GM19035 (cell line): ENCODE results near the gene DIAPH1.

Experiments
- ATAC-seq: cut with Tn5 transposase; IDR thresholded peaks from one replicate; pipeline ENCODE4 v1.9.1; 2021; ENCODE audit not compliant: unreplicated experiment

The DIAPH1 gene

GRCh38 chr5:141565826-141566570 is 52.8 kb downstream of the DIAPH1 start:
- ATAC-seq, result no peak

GRCh38 chr5:141564216-141564692 is 54.5 kb downstream of the DIAPH1 start:
- ATAC-seq, result peak; percentile 98

DNA sequence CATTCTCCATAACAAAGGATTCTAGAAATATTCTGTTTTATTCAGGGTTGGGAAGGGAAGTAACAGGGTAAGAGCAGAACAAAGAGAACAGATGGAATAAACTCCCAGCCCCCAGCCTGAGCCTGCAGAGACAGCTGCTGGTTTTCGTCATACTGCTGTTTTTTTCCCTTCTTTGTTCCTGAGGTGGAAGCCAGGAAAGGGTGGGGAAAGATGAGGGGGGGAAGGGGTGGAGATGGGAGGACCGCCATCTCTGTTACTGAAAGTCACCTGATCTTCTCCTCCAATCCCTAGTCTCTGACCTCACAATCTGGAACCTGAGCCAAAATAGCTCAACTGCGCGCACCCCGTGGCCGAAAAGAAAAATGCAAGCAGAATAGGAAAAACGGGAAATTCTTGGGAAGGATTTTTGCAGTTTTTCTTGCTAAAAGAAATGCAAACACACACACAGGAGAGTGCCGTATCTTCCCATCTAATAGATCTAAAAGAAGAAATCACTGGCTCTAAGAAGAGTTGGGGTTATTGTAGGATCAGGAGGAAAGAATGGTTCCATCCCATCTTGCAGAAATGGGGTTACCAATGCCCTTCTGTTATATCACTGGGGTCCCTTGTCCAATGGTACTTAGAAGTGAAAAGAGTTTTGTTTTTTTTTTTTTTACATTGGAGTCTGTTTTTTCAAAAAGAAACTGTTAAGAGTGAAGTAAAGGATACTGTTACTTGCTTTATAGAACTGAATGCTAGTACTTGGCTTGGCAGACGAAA is 57.9 kb downstream of the DIAPH1 start:
- no peak for ATAC-seq

GRCh38 chr5:141560151-141560550 is 58.6 kb downstream of the DIAPH1 start:
- ATAC-seq, result no peak

DNA sequence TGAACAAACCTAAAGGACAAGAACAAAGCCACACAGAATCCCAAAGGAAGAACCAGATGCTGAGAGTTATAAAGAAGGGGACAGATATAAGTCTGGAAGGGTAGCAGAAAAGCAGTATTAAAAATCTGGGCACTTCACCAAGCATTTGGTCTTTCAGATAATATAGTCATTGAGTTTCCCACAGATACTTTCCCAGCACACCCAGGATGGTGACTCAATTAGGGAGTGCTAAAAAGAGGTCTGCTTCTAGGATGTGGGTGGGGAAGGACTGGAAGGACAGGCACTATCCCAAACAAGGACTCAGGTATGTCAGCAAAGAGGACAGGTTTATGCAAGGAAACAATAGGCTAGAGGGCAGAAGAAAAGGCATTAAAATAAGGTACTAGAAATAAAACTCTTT is 59.3 kb downstream of the DIAPH1 start:
- no peak for ATAC-seq

GRCh38 chr5:141558150-141558549 is 60.6 kb downstream of the DIAPH1 start:
- ATAC-seq, result no peak

- ATAC-seq, result no peak
Measured at GRCh38 chr5:141557681-141558136, 61.1 kb downstream of the DIAPH1 start.

GRCh38 chr5:141547921-141548320 is 70.9 kb downstream of the DIAPH1 start:
- no peak for ATAC-seq

DNA sequence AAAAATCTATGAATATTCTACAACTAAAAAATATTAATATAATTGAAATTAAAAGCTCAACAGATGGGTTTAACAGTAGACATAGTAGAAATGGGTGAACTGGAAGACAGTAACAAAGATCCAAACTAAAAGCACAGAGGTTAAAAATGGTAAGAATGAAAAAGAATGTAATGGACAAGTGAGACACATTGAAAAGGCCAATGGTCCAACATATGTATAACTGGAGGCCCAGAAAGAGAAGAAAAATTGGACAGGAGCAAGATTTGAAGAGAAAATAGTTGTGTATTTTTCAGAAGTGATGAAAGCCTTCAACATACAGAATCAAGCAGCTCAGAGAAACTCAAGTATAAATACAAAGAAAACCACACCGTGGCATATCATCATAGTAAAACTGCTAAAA is 71.3 kb downstream of the DIAPH1 start:
- no peak for ATAC-seq

DNA sequence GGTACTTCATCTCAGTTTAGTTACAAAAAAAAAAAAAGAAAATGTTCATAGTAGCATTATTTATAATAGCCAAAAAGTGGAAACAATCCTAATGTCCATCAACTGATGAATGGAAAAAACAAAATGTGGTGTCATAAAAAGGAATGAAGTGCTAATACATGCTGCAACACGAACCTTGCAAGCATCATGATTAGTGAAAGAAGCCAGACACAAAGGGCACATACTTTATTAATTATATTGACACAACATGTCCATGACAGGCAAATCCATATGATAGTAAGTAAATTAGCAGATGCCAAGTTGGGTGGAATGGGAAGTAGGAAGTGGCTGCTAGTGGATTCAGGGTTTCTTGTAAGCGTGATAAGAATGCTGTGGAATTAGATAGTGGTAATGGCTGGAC is 75.7 kb downstream of the DIAPH1 start:
- no peak for ATAC-seq

DNA sequence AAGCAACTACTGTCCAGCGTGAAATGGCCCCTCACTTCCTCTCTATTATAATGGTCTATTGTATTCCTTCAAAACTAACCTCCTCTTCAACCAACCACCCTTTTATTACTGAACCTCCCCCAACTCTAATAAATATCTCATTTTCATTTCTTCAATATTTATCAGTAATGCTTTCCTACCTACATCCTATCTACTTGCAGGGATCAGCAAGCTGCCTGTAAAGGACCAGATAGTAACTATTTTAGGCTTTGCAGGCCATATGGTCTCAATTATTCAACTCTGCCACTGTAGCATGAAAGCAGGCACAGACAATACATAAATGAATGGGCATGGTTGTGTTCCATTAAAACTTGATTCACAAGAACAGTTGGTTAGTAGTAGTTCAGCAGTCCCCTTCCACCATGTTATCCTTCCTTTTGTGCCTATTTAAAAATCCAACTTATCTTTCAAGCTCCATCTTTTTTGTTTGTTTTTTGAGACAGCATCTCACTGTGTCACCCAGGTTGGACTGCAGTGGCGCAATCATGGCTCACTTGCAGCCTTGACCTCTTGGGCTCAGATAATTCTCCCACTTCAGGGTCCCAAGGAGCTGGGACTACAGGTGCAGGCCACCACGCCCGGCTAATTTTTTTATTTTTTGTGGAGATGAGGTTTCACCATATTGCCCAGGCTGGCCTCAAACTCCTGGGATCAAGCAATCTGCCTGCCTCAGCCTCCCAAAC is 84.1 kb downstream of the DIAPH1 start:
- ATAC-seq, result no peak

DNA sequence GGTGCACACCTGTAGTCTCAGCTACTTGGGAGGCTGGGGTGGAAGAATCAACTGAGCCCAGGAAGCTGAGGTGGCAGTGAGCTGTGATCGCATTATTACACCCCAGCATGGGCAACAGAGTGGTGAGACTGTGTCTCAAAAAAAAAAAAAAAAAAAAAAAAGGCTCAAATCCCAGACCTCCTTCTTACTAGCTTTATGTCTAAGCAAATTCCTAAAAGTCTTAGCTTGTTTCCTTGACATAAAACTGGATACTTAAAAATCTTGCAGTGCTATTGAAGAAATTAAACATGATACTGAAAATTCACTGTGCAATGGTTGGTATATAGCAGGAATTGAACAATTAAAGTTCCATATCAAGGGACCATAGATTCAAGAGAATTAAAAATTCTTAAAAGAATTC is 84.9 kb downstream of the DIAPH1 start:
- ATAC-seq, result no peak

DNA sequence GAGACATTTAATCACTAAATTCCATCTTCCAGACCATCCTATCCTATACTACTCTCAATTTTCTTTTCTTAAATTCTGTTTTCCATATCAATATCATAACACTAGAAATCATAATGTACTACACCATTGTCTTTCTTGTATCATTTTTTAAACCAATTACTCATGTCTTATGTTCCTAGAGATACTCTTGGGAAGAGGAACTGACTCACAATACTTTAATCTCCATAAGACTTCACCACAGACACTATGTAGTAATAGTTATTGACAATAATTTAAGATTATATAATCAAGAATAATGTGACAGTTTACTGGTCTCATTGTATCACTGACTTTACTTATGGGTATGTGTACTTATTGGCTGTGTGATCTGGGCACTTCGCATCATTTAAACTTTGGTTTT is 86.1 kb downstream of the DIAPH1 start:
- no peak for ATAC-seq

GRCh38 chr5:141529873-141530272 is 88.9 kb downstream of the DIAPH1 start:
- no peak for ATAC-seq

DNA sequence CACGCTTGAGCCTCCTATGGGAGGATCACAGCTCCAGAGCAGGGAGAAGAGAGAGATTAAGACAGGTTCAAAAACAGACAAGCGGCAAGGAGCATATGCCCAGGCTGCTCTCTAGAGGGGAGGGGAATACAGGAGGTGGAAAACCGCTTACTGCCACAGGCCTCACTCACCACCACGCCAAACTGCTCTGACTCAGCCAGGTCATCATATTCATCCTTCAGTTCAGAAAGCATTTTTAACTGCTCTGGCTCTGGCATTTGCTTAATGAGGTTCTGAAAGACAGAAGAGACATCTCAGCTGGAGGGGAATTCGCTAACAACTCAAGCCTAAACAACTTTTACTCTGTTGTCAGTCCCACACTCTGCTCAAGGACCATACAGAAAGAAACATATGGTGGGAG is 89.8 kb downstream of the DIAPH1 start:
- no peak for ATAC-seq

DNA sequence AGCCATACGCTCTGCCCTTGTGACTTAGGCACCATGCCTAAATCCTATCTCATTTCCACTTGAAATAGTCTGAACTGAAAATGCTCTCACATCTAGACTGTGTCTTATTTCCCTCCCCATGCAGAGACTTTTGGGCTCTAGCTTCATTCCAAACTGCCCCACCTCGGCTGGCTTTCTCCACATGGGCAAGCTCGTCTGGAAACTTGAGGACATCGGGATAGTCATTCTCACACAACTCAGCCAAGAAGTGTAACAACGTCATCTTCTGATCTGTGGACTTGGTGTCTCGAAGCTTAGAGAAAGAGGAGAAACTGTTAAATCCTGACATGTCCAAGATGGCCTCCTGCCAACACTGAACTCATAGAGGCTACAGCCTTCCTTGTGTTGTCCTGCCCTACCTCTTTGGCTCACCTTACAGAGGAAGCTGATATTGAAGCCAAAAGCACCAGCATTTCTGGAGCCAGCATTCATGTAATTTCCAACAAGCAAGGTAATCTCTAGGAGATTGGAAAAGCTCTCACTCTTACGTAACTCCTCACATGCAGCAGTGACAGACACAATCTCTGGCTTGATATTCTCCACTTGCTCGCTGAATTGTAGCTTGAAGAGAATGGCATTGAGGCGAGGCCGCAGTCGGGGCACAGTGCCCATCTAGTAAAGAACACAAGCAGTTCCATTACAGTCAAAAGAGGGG is 90.4 kb downstream of the DIAPH1 start:
- ATAC-seq, result no peak

- no peak for ATAC-seq
Measured at GRCh38 chr5:141527426-141527825, 91.4 kb downstream of the DIAPH1 start.

DNA sequence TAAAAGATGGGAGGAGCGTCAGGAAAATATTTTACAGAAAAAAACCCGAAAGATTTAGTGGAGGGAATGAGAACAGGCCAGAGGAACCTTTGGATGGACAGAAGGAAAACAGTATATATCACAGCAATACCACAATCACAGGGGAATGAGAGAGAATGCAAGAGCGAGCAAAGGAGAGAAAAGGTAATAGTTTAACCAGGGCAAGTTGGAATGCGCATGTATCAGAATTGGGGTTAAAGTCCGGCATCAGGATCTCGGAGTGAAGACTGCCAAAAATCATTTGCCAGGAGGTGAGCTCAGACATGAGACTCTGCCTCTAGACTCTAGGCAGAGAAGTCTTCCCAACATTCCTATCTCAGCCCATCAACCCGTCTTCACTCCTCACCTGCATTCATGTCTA is 93.1 kb downstream of the DIAPH1 start:
- ATAC-seq, result no peak

GRCh38 chr5:141524604-141525597 is 93.9 kb downstream of the DIAPH1 start:
- ATAC-seq, result peak; percentile 75

DNA sequence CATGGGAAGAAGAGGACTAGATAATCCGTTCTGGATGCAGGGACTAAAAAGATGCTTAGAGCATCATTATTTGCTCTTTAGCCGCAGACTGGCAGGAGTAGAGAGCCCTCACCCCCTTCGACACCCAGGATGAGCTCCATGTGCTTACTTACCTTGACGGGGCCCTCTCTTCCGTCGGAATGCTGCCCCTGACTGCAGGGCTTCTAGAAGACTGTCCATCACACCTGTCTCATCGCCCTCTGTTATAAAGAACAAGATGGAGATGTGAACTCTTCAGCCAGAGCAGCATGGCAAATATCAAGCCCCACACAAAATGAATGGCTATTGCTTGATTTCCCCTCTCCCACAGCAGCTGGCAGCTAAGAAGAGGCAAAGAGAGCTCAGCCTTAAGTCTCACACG is 94.8 kb downstream of the DIAPH1 start:
- ATAC-seq, result no peak
